GM12874 (cell line): ENCODE measurements around the gene DDRGK1.

Source experiments
- TF ChIP-seq, protein P1 (sequence below): IDR thresholded peaks from 2 replicates; pipeline ENCODE4 v1.5.1; 2011; ENCODE audit warnings: low read depth, mild to moderate bottlenecking, control low read depth, low read length, moderate library complexity; ENCODE audit not compliant: insufficient read depth

The DDRGK1 gene

GRCh38 chr20:3203315-3204123, 963 bp downstream of the DDRGK1 start:
- TF ChIP-seq, protein P1, sequence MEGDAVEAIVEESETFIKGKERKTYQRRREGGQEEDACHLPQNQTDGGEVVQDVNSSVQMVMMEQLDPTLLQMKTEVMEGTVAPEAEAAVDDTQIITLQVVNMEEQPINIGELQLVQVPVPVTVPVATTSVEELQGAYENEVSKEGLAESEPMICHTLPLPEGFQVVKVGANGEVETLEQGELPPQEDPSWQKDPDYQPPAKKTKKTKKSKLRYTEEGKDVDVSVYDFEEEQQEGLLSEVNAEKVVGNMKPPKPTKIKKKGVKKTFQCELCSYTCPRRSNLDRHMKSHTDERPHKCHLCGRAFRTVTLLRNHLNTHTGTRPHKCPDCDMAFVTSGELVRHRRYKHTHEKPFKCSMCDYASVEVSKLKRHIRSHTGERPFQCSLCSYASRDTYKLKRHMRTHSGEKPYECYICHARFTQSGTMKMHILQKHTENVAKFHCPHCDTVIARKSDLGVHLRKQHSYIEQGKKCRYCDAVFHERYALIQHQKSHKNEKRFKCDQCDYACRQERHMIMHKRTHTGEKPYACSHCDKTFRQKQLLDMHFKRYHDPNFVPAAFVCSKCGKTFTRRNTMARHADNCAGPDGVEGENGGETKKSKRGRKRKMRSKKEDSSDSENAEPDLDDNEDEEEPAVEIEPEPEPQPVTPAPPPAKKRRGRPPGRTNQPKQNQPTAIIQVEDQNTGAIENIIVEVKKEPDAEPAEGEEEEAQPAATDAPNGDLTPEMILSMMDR, result no peak

DNA sequence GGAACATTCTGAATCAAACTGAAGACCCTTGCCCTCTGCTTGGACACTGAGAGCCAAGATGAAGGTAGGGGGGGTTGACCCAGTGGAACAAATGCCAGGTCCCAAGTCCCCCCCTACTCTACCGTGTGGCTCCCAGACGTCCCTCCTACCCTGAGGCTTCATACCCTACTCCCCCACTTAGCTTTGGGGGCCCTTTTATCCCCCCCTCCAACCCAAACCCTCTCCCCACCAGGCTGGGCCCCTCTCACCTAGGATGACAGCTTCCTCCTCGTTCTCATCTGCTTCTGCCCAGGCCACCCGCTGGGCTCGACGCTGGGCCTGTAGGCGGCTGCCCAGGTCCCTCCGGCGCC, 1.5 kb downstream of the DDRGK1 start:
- TF ChIP-seq, protein P1, result no peak

- TF ChIP-seq, protein P1, result no peak
Measured at GRCh38 chr20:3199976-3200755, 4.3 kb downstream of the DDRGK1 start.

DNA sequence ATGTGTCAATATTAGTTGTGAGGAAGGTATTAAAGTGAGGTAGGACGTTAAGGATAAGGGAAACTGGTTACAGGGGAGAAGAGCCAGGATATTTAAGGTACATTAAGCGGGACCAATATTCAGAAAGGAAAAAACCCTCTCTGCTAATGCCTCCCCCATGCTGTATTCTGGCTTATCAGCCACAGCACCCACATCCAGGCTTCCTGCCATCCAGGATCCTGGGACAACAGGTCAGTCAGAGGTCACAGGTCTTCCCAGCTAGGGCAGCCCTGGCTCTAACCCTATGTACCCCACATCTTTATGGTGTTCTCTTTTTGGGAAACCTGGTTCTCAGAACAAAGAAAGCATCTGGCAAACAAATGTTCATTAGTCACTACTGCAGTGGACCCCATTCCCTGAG, 5.3 kb downstream of the DDRGK1 start:
- TF ChIP-seq, protein P1, result no peak

DNA sequence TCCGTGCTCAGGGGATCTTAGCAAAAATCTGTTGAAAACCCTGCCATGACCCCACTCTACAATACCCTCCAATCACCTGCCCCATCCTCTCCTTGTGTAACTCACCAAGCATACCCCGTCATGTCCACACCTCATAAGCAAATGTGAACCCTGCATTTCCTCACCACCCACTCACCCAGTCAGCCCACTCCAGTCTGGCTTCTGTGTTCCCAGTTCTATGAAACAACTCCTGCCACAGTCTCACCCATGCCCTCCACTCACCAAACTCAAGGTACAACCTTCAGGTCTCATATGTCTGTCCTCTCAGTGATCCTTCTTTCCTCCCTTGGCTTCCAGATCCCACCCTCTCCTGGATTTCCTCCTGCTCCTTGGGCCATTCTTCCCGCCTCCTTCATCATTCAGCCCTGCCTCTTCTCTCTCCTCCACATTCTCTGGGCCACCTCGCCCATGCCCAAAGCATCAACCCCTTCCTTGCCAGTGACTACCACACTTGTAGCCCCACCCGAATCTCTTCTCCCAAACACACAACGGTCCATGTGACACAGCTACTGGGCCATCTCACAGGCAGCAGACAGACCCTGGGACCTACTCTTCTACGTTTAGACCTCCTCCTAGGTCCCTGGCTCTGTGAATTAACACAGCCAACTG, 8.8 kb downstream of the DDRGK1 start:
- TF ChIP-seq, protein P1, result no peak

GRCh38 chr20:3194617-3195280, 9.7 kb downstream of the DDRGK1 start:
- TF ChIP-seq, protein P1, result no peak
